HG02973 (cell line): ENCODE data around the gene ZBTB9.

Source experiments
- ATAC-seq: cut with Tn5 transposase; IDR thresholded peaks from one replicate; pipeline ENCODE4 v1.9.1; 2021; ENCODE audit warnings: moderate library complexity; ENCODE audit not compliant: unreplicated experiment

The ZBTB9 gene

GRCh38 chr6:33418690-33419291 lies 35.6 kb upstream of the ZBTB9 start:
- ATAC-seq, result no peak

GRCh38 chr6:33419580-33420490 lies 34.5 kb upstream of the ZBTB9 start, which contains the start of gene SYNGAP1:
Gene SYNGAP1 (plus strand): TSS chr6:33420065. CDS start chr6:33420265, 200 bp downstream.
- ATAC-seq, result no peak

- no peak for ATAC-seq
Measured at GRCh38 chr6:33420491-33421343, 33.7 kb upstream of the ZBTB9 start.

- no peak for ATAC-seq
Measured at GRCh38 chr6:33421344-33421643, 33.1 kb upstream of the ZBTB9 start.

- no peak for ATAC-seq
Measured at GRCh38 chr6:33423777-33424176, 30.6 kb upstream of the ZBTB9 start.

- no peak for ATAC-seq
Measured at GRCh38 chr6:33424855-33425667, 29.3 kb upstream of the ZBTB9 start.

- ATAC-seq, result peak; percentile 34
Measured at GRCh38 chr6:33425668-33426577, 28.5 kb upstream of the ZBTB9 start.

- no peak for ATAC-seq
Measured at GRCh38 chr6:33426590-33427511, 27.5 kb upstream of the ZBTB9 start.

- ATAC-seq, result no peak
Measured at GRCh38 chr6:33427585-33428223, 26.7 kb upstream of the ZBTB9 start.

- no peak for ATAC-seq
Measured at GRCh38 chr6:33428224-33428965, 26.0 kb upstream of the ZBTB9 start.

GRCh38 chr6:33428966-33429749 lies 25.2 kb upstream of the ZBTB9 start:
- ATAC-seq, result no peak

- no peak for ATAC-seq
Measured at GRCh38 chr6:33429750-33430052, 24.7 kb upstream of the ZBTB9 start.

- no peak for ATAC-seq
Measured at GRCh38 chr6:33430334-33430733, 24.0 kb upstream of the ZBTB9 start.

GRCh38 chr6:33430991-33431879 lies 23.1 kb upstream of the ZBTB9 start:
- no peak for ATAC-seq

- ATAC-seq, result no peak
Measured at GRCh38 chr6:33431880-33432541, 22.4 kb upstream of the ZBTB9 start.
